Esophagus squamous epithelium (tissue), 4 donors: ENCODE measurements around the gene RNU7-1.

Experiments used
- POLR2A ChIP-seq, 4 donors: fragments of 450-650 bp; IDR thresholded peaks; one replicate each; pipeline ENCODE4 v1.6.1; 2017; ENCODE audit warnings: antibody characterized with exemption in 4 of 4, mild to moderate bottlenecking in 4 of 4, moderate library complexity in 3 of 4
- TF ChIP-seq, protein P1 (sequence below), 6 experiments: fragments of 450-650 bp in 4 of 6; fragments of 200-600 bp in 2 of 6; sonication (generic) in 2 of 6; IDR thresholded peaks; one replicate each; pipeline ENCODE4 v1.5.1; 2016 to 2019; ENCODE audit warnings: antibody characterized with exemption in 6 of 6, mild to moderate bottlenecking in 4 of 6, moderate library complexity in 4 of 6

GRCh38 chr12:6958609-6959057 lies 15.0 kb downstream of the RNU7-1 start:
- TF ChIP-seq, protein P1, sequence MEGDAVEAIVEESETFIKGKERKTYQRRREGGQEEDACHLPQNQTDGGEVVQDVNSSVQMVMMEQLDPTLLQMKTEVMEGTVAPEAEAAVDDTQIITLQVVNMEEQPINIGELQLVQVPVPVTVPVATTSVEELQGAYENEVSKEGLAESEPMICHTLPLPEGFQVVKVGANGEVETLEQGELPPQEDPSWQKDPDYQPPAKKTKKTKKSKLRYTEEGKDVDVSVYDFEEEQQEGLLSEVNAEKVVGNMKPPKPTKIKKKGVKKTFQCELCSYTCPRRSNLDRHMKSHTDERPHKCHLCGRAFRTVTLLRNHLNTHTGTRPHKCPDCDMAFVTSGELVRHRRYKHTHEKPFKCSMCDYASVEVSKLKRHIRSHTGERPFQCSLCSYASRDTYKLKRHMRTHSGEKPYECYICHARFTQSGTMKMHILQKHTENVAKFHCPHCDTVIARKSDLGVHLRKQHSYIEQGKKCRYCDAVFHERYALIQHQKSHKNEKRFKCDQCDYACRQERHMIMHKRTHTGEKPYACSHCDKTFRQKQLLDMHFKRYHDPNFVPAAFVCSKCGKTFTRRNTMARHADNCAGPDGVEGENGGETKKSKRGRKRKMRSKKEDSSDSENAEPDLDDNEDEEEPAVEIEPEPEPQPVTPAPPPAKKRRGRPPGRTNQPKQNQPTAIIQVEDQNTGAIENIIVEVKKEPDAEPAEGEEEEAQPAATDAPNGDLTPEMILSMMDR (IDR thresholded peaks at IDR 0.05) = no peak
- TF ChIP-seq POLR2A (IDR thresholded peaks at IDR 0.05) = no peak
